ENCODE results near the gene MTG1.
"Not testable (repeated sequence)": the region's sequence is repeated elsewhere in the genome, so short reads cannot be mapped to it uniquely, and the experiment has no call there.

The MTG1 gene

DNA sequence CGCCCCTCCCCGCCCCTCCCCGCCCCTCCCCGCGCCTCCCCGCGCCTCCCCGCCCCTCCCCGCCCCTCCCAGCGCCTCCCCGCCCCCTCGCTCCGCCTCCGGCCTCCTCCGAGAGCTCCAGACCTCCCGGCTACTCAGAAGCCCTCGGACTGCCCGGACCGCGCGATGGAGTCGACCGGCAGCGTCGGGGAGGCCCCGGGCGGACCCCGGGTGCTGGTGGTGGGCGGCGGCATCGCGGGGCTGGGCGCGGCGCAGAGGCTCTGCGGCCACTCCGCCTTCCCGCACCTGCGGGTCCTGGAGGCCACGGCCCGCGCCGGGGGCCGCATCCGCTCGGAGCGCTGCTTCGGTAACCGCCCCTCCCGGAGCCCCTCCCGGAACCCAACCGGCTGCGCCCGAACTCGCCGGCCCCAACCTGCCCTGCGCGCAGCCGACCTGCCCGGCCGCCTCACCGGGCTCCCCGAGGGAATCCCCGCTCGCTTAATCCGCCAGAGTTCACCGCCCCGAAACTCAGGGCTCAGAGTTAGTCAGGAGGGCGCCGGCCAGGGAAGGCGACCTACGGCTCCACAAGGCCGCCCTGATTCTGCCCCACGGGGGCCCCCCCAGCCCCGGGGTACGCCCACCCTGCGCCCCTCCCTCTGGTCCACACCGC is 14.7 kb upstream of the MTG1 start, which contains the start of gene PAOX:
Gene PAOX (plus strand): TSS at position 111 of the 649 bp plus-strand sequence. CDS start 55 bp downstream, at position 166.
- DNase-seq: peak; percentile 49

DNA sequence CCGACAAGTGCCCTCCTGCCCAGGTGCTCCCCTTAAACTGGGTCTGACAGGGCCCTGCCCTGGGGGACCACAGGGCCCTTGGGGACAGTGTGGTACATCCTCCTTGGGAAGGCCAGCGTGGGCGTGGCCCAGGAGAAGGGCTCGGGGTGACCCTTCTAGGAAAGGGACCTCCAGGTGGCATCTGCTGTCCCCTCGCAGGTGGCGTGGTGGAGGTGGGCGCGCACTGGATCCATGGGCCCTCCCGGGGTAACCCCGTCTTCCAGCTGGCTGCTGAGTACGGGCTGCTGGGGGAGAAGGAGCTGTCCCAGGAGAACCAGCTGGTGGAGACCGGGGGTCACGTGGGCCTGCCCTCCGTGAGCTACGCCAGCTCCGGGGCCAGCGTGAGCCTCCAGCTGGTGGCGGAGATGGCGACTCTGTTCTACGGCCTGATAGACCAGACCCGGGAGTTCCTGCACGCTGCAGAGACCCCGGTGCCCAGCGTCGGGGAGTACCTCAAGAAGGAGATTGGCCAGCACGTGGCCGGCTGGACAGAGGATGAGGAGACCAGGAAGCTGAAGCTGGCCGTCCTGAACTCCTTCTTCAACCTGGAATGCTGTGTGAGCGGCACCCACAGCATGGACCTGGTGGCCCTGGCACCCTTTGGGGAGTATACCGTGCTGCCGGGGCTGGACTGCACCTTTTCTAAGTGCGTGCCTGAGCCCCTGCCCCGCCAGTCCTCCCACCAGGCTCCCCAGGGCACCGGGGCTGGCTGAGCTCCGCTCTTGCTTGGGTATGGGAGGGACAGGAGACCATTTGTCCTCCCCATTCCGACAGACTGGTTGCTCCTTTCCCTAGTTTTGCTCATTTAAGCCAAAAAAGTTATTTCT is 13.9 kb upstream of the MTG1 start:
- no peak for DNase-seq

DNA sequence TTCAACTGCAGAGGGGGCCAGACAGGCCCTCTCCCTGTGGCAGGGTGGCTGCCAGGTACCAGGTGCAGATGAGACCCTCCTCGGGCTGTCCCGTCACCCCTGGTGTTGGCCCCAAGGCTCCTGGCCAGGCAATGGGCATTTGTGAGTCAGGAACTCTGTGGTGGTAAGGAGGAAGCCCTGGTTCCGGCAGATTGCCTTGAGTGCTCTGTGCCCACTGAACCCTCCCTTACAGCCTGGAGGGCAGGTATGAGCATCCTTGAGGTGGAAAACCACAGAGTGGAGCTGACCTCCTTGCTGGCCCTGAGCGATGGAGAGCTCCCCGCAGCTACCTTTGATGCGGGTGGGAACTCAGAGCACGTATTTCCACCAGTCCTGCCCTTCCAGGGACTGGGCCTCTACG is 12.9 kb upstream of the MTG1 start:
- DNase-seq: no peak

DNA sequence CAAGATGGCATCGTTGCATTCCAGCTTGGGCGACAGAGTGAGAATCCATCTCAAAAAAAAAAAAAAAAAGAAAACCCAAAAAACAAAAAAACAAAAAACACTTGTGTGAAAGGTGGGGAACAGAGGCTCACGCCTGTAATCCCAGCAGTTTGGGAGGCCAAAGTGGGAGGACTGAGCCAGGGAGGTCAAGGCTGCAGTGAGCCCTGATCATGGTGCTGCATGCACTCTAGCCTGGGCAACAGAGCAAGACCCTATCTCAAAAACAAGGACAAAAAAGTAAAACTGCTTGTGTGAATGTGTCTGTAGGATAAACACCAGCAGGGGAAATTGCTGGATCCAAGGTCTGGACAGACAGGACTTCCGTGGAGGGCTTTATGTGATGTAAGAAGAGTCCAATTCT is 10.4 kb upstream of the MTG1 start:
- no peak for DNase-seq

DNA sequence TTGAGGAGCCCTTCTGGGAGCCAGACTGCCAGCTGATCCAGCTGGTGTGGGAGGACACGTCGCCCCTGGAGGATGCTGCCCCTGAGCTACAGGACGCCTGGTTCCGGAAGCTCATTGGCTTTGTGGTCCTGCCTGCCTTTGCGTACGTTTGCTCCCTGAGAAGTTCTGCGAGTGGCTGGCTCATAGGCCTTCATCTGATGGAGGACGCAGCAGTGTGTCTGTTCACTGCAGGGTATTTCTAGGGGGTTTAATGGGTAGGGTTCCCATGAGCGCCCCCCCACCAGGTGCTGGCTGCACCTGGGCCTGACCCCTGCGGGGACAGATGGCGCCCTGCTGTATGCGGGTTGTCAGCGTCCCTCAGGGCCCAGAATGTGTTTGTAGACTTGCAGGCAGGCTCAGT is 9.9 kb upstream of the MTG1 start:
- no peak for DNase-seq

DNA sequence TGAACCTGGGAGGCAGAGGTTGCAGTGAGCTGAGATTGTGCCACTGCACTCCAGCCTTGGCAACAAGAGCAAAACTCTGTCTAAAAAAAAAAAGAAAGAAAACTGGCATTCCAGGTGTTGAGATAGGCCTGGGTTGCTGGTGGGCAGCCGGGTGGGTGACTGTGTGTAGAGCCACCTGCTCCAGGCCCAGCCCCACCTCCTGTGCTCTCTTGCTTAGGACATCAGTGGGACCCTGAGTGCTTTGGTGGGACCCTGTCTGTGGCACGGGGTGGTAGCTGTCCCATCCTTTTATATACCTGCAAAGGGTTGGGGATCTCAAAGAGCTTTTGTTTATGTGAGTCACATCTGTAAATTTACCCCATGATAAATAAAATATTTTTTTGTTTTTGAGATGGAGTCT is 8.7 kb upstream of the MTG1 start:
- DNase-seq: no peak

DNA sequence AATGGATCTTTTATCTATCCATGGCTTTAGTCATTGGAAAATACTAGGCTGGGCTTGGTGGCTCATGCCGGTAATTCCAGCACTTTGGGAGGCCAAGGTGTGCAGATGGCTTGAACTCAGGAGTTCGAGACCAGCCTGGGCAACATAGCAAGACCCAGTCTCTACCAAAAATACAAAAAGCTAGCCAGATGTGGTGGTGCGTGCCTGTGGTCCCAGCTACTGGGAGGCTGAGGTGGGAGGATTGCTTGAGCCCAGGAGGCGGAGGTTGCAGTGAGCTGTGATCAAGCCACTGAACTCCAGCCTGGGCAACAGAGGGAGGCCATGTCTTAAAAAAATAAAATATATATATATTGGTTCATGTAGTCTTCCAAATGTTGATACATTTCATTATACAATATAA is 7.0 kb upstream of the MTG1 start:
- not testable (repeated sequence) for DNase-seq

DNA sequence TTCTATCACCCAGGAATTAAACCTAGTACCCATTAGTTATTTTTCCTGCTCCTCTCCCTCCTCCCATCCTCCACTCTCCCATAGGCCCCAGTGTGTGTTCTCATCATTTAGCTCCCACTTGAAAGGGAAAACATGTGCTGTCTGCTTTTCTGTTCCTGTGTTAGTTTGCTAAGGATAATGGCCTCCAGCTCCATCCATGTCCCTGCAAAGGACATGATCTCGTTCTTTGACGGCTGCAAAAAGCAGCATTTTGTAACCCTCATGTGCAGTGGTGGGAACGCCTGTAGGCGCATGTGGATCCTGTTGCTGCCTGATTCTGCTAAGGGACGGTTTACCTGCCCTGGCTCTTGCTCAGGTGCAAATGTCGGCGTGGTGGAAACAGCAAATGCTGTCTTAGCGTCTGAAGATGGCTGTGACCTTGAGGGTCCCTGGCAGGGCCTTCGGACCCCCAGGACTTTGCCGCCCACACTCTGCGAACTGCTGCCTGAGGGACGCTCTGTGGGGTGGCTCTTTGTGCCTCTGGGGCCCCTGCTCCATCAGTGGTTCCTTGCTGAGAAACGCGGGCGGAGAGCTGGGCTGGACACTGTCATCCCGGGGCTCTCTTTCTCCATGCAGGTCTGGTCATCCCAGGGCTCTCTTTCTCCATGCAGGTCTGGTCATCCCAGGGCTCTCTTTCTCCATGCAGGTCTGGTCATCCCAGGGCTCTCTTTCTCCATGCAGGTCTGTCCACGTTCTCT is 5.6 kb upstream of the MTG1 start:
- DNase-seq: no peak

DNA sequence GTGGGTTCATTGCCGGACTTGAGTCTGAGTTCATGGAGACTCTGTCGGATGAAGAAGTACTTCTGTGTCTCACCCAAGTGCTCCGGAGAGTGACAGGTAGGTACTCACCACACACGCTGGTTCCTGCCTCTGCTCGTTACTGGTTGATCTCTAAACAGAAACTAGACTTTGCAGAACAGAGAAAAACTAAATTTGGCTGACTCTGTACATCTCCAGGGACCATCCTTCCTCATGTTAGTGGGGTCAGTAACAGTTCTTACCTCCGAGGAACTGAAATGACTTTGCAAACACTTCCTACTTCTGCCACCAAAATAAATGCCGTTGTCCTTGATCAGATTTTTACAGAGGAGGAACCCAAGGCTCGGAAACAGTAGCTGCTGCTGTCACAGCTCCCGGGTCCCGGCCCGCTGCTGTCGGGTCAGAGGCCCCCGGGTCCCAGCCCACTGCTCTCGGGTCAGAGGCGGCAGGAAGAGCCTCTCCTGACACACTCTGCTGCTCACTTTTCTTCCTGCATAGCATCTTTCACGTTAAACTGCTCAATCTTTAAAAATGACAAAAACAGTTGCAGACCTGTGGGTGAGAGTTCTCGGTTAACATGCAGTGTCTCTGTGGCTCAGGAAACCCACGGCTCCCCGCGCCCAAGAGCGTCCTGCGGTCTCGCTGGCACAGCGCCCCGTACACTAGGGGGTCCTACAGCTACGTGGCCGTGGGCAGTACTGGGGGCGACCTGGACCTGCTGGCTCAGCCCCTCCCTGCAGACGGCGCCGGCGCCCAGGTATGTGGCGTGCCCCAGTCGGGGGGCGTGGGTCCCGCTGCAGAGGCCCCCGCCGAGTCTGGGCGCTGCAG is 4.8 kb upstream of the MTG1 start:
- DNase-seq: peak; percentile 32

DNA sequence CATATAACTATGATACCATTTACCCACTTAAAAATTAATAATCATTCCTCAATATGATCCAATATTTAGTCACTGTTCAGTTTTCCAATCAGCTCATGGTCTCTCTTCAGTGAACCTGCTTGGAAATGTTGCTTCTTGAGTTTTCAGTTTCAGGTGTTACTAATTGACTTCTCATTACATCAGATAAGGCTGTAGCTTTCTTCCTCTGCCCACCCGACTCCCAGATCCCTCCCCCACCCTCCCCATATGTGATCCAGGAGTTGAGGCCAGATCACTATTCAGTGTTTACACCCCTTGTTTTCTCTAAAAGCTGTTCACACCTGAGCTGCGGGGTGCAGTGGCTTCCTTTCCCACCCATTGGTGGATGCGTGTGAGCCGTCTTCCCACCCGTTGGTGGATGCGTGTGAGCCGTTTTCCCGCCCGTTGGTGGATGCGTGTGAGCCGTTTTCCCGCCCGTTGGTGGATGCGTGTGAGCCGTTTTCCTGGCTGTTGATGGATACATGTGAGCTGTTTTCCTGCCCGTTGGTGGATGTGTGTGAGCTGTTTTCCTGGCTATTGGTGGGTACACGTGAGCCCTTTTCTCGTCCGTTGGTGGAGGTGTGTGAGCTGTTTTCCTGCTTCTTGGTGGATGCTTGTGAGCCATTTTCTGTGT is 3.2 kb upstream of the MTG1 start:
- no peak for DNase-seq

DNA sequence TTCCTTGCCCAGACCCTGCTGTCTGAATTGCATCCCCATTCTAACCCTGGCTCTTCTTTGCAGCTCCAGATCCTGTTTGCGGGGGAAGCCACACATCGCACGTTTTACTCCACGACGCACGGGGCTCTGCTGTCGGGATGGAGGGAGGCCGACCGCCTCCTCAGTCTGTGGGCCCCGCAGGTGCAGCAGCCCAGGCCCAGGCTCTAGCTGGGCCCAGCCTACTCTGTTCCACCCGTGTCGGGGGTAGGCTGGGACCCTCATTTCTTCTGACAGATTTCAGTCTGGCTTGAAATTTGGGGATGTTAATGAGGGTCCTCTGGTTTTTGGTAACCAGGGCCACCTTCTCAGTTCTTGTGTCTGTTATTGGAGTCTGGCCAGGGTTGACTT is 2.7 kb upstream of the MTG1 start:
- DNase-seq: no peak

DNA sequence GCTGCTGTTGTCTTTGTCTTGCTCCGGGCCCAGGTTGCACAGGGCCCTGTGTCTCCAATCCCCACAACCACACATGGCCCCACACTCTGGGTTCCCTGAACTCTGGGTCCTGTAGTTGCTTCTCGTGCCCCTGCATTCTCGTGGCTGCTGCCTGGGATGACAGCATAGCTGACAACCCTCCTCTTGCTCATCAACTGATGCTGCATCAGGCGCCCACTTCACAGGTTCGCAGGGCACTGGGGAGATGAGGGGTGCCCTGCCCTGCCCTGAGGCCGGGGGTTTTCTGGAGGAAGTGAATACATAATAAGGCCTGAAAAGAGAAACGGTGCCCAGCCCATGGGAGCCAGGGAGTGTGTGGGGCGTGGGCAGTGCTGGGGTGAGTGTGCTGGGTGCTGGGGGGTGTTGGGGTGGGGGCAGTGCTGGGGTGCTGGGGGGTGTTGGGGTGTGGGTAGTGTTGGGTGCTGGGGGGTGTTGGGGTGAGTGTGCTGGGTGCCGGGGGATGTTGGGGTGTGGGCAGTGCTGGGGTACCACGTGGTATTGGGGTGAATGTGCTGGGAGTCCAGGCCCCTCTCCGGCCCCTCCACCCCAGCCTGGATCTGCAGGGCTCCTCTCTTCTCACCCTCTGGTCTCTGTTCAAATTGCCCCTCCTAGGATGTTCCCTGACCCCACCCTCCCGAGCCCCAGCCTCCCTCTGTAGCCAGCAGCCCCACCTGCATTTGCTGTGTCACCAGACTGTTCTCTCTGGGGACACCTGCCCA is 2.0 kb upstream of the MTG1 start:
- DNase-seq: no peak

DNA sequence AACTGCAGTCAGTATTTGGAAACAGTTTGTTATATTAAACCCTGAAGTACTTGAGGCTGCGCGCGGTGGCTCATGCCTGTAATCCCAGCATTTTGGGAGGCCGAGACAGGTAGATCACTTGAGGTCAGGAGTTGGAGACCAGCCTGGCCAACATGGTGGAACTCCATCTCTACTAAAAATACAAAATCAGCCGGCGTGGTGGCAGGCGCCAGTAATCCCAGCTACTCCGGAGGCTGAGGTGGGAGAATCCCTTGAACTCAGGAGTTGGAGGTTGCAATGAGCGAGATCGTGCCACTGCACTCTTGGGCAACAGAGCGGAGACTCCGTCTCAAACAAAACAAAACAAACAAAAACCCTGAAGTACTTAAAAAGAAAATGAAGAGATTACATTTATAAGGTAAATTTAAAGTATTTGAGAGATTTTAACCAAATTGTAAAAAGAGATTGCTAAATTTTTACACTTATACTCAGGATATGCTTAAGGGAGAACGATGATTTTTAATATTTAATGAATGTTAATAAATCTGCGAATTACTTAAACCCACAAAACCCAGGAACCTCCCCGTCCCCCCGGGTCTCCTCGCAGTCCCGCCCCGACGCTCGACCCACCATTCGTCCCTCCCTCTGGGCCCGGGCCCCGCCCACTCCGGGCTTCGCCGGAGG is 425 bp upstream of the MTG1 start:
- DNase-seq: no peak

DNA sequence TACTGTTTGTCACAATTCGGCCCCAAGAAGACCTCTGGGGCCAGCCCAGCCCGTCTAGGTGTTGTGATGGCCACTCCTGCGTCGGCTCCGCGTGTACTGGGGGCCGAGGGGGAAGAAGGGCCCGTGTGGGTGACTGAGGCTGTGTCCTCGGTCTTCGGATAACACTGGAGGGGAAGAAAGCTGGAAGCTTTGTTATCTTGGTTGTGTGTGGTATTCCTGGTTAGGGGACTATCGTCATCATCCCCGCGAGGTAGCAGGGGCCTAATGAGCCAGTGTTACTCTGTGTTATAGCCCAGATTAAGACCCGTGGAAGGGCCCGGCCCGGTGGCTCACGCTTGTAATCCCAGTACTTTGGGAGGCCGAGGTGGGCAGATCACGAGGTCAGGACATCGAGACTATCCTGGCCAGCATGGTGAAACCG is 854 bp downstream of the MTG1 start:
- no peak for DNase-seq

DNA sequence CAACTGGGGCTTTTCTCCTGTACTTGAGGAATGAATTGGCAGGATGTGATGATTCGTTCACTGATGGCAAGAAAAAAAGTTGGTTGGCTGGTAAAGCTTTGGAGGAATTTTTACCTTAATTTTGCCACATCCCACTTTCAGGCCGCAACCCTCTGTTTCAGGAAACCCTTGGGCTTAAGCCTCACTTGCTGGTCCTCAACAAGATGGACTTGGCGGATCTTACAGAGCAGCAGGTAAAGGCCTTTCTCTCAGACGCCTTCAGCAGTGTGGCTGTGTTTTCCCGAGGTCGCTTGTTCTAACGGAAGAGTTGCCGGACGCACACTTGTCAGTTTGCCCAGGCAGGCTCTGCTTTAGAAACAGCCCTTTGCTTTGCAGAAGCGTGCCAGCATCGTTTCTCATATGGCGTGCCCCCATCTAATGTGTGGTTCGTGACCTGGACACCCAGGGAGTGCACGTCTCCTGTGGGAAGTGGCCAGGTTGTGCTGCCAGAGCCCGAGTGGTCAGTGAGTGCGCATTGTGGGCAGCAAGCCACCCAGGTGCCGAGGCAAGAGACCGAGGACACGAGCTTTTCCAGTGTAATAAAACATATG is 2.2 kb downstream of the MTG1 start:
- no peak for DNase-seq

DNA sequence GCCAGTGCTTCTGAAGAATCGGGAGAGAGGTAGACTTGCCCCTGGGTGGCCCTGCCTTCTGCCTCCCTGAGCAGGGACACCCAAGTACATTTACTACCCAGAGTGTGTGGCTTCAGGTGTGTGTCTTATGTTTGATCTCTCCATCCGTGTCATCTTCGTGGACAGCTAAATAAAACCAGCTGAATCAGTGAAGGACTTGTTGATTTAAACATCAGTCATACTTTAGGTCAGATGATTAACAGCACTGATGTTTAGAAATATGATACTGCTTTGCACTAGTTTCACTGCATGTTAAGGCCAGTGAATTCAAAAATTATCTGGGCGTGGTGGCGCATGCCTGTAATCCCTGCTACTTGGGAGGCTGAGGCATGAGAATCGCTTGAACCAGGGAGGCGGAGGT is 4.0 kb downstream of the MTG1 start:
- no peak for DNase-seq

DNA sequence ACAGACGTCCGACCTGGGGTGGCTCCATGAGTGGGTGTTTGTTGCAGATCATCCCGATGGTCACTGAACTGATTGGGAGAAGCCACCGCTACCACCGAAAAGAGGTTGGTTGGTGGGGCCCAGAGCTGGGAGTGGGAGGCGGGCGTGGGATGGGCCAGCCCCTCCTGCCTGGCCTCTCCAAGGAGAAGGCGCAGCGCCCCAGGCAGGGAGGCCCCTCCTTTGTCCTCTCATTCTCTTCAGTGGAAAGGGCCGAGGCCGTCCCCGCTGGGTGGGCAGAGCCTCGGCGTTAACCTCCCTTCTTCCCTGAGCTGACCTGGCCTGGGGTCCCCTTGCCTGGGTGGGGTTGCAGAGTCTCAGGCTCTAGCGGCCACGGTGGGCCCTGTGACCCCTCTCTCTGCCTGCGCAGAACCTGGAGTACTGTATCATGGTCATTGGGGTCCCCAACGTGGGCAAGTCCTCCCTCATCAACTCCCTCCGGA is 5.2 kb downstream of the MTG1 start:
- no peak for DNase-seq

DNA sequence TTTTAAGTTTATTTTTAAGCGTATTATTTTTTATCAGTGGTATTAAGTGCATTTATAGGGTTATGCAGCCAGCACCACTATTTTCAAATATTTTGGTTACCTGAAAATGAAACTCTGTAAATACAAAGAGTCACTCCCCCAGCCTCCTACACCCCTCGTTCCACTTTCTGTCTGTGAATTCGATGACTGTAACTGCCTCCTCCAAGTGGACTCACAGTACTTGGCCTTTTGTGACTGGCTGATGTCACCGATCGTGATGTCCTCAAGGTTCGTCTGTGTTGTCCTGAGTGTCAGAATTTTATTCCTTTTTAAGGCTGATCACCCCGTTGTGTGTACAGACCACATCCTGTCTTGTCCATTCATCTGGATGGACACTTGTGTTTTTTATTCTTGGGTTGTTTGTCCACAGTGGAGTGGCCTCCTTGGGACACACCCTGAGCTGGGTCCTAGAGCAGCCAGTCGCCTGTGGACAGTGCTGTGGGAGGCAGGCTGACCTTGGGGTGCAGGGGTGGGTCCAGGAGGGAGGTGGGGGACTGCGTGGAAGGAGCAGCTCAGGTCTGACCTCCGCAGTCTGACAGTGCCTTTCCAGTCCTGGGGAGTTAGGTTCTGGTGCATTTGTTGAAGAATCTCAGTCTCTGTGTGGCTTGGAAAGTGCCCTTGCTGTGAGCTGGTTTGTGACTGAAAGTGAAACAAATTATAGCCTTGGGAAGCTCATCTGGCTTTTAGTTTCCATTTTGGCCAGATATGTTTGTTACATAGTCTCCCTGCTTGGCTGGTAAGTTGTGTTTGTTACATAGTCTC is 6.9 kb downstream of the MTG1 start:
- DNase-seq: peak; percentile 79

DNA sequence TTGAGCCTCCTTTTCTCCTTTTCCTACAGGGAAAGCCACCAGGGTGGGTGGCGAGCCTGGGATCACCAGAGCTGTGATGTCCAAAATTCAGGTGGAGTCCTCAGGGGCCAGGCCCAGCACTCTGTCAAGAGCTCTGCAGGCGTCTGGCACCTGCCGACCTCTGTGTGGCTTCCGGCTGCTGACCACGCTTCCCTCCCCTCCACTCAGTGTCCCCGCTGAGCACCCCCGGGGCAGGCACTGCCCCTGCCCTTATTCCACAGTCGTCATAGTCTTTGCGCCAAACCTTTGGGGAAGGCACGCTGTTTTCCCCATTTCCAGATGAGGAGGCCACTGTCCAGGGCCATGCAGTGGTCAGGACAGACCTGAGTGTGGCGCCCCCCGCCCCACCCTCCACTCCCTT is 7.5 kb downstream of the MTG1 start:
- DNase-seq: no peak
